ENCODE data around the gene MPDU1.
A peak's percentile ranks its signal among the peaks of the same experiment; 100 is the strongest.

MPDU1 gene

DNA sequence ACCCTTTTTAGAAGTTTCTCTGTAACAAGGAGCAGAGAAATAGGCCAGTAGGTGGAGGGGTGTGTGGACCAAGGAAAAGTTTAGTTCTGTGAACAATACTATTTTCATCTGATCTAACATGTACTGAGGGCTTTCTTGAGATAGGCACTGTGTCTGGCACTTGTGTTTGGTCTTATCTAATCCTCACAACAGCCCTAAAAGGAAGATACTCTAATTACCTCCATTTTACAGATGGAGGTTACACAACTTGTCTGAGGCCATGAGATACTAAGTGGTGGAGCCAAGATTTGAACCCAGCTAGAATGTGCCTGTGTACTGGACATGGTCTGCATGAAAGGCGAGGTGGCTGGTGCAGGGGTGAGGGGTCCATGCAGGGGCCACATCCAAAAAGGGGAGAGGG is 30.3 kb upstream of the MPDU1 start:
- Histone ChIP-seq H3K4me3 (ENCODE audit: low read depth in 1 of 2, low read length in 2 of 2) (no peak overlapping the region), H3K27ac (ENCODE audit: low read length) (no peak overlapping the region), H3K9me3 (ENCODE audit: control insufficient read depth in 1 of 2, low read length in 2 of 2) (no peaks in the 10 kb centered on the region), H3K27me3 (ENCODE audit: low read depth, low read length) (no peaks in the 10 kb centered on the region), H3K36me3 (ENCODE audit: control insufficient read depth in 1 of 2, insufficient read depth in 2 of 2, low read length in 2 of 2) (peaks cover 0 to 18% of the 10 kb centered on the region in 2 donors), H3K4me1 (ENCODE audit: control insufficient read depth in 1 of 2, insufficient read depth in 2 of 2, low read length in 2 of 2) (peaks cover 6 to 27% of the 10 kb centered on the region in 2 donors)

DNA sequence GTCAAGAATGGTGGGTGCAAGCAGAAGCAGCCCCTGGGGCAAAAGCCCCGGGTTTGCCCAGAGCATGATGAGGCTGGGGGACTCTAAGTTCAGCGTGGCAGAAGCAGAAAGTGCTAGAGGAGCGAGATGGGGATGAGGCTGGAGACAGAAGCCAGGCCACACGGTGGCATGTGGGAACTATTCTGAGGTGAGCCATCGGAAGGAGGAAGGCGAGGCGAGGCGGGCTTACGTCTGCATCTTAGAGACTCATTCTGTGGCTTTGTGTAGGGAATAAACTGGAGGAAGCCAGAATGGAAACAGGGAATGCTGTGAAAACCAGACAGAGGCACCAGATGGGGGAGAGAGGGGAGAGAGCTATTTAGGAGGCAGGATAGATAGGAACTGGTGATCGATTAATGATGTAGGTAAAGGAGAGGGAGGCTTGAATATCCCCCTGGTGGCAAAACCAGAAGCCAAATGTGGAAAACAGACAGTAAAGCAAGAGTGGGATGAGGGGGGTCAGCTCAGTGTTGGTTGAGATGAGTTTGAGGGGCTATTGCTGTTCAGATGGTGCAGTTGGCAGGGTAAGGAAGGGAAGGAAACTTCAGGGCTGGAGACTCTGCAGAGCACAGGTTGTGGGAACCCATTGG is 28.2 kb upstream of the MPDU1 start:
- Histone ChIP-seq H3K27ac (ENCODE audit: low read length) (no peak overlapping the region), H3K4me3 (ENCODE audit: low read depth in 1 of 2, low read length in 2 of 2) (no peak overlapping the region), H3K27me3 (ENCODE audit: low read depth, low read length) (no peaks in the 10 kb centered on the region), H3K36me3 (ENCODE audit: control insufficient read depth in 1 of 2, insufficient read depth in 2 of 2, low read length in 2 of 2) (peaks cover 3 to 18% of the 10 kb centered on the region in 2 donors), H3K9me3 (ENCODE audit: control insufficient read depth in 1 of 2, low read length in 2 of 2) (no peaks in the 10 kb centered on the region), H3K4me1 (ENCODE audit: control insufficient read depth in 1 of 2, insufficient read depth in 2 of 2, low read length in 2 of 2) (peaks cover 23 to 34% of the 10 kb centered on the region in 2 donors)

DNA sequence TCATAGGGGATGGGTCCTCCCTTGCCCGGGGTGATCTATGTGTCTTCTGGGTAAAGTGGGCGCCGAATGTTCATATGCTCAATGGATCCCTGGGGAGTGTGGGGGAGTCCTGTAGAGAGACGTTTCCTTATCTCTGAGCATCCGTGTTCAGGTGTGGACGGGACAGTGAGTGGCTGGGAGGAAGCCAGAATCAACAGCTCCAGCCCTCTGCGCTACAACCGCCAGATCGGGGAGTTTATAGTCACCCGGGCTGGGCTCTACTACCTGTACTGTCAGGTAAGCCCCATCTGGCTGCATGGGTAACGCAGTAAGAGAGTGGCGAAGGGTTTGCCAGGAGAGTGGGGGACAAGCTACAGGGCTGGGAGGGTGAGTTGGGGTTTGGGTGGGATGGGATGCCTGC is 27.0 kb upstream of the MPDU1 start:
- peaks cover 3 to 14% of the 10 kb centered on the region in 2 donors for H3K36me3 ChIP-seq (ENCODE audit: control insufficient read depth in 1 of 2, insufficient read depth in 2 of 2, low read length in 2 of 2)
- peaks cover 27 to 38% of the 10 kb centered on the region in 2 donors for H3K4me1 ChIP-seq (ENCODE audit: control insufficient read depth in 1 of 2, insufficient read depth in 2 of 2, low read length in 2 of 2)
- no peak overlapping the region for H3K4me3 ChIP-seq (ENCODE audit: low read depth in 1 of 2, low read length in 2 of 2)
- H3K27ac ChIP-seq (ENCODE audit: low read length), result no peak overlapping the region
- no peaks in the 10 kb centered on the region for H3K27me3 ChIP-seq (ENCODE audit: low read depth, low read length)
- no peaks in the 10 kb centered on the region for H3K9me3 ChIP-seq (ENCODE audit: control insufficient read depth in 1 of 2, low read length in 2 of 2)

DNA sequence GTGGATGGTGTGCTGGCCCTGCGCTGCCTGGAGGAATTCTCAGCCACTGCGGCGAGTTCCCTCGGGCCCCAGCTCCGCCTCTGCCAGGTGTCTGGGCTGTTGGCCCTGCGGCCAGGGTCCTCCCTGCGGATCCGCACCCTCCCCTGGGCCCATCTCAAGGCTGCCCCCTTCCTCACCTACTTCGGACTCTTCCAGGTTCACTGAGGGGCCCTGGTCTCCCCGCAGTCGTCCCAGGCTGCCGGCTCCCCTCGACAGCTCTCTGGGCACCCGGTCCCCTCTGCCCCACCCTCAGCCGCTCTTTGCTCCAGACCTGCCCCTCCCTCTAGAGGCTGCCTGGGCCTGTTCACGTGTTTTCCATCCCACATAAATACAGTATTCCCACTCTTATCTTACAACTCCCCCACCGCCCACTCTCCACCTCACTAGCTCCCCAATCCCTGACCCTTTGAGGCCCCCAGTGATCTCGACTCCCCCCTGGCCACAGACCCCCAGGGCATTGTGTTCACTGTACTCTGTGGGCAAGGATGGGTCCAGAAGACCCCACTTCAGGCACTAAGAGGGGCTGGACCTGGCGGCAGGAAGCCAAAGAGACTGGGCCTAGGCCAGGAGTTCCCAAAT is 26.4 kb upstream of the MPDU1 start:
- no peaks in the 10 kb centered on the region for H3K27me3 ChIP-seq (ENCODE audit: low read depth, low read length)
- H3K27ac ChIP-seq (ENCODE audit: low read length), result peak overlapping the region; percentile 97
- H3K4me1 ChIP-seq (ENCODE audit: control insufficient read depth in 1 of 2, insufficient read depth in 2 of 2, low read length in 2 of 2), result peaks cover 27 to 39% of the 10 kb centered on the region in 2 donors
- H3K4me3 ChIP-seq (ENCODE audit: low read depth in 1 of 2, low read length in 2 of 2), result no peak overlapping the region
- no peaks in the 10 kb centered on the region for H3K9me3 ChIP-seq (ENCODE audit: control insufficient read depth in 1 of 2, low read length in 2 of 2)
- peaks cover 3 to 14% of the 10 kb centered on the region in 2 donors for H3K36me3 ChIP-seq (ENCODE audit: control insufficient read depth in 1 of 2, insufficient read depth in 2 of 2, low read length in 2 of 2)

DNA sequence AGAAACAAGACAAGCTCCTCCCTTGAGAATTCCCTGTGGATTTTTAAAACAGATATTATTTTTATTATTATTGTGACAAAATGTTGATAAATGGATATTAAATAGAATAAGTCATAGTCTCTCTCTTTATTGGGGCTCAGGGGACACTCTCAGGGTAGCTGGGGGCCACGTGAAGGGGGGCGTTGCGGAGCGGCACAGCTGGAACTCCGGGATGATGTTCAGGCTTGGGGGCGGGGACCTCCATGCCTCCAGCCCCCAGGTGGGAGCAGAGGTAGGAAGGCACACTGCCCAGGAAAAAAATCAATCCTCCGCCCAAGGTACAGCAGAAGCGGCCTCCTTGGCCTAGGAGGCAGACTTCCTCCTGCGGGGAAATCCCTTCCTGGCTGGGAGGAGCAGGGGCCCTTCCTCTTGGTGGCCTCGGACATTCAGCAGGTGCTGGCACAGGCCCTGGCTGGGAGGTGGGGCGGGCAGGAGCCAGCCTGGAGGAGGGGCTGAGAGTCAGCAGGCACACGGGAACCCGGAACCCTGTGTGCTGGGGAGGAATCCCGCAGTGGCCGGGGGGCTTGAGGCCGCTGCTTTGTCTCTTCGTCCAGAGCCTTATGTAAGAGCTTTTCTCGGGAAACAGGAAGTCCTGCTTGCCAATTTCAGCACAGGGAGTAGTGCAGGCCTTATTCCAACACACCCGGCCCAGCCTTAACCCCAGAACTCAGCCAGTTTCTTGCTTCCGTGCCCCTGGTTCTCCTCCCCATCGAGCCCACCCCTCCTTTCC is 25.7 kb upstream of the MPDU1 start:
- peaks cover 33 to 46% of the 10 kb centered on the region in 2 donors for H3K4me1 ChIP-seq (ENCODE audit: control insufficient read depth in 1 of 2, insufficient read depth in 2 of 2, low read length in 2 of 2)
- H3K27me3 ChIP-seq (ENCODE audit: low read depth, low read length), result no peaks in the 10 kb centered on the region
- H3K27ac ChIP-seq (ENCODE audit: low read length), result peak overlapping the region; percentile 97
- peak overlapping the region; percentile 70 to 96 for H3K4me3 ChIP-seq (ENCODE audit: low read depth in 1 of 2, low read length in 2 of 2)
- H3K9me3 ChIP-seq (ENCODE audit: control insufficient read depth in 1 of 2, low read length in 2 of 2), result no peaks in the 10 kb centered on the region
- peaks cover 3 to 14% of the 10 kb centered on the region in 2 donors for H3K36me3 ChIP-seq (ENCODE audit: control insufficient read depth in 1 of 2, insufficient read depth in 2 of 2, low read length in 2 of 2)

DNA sequence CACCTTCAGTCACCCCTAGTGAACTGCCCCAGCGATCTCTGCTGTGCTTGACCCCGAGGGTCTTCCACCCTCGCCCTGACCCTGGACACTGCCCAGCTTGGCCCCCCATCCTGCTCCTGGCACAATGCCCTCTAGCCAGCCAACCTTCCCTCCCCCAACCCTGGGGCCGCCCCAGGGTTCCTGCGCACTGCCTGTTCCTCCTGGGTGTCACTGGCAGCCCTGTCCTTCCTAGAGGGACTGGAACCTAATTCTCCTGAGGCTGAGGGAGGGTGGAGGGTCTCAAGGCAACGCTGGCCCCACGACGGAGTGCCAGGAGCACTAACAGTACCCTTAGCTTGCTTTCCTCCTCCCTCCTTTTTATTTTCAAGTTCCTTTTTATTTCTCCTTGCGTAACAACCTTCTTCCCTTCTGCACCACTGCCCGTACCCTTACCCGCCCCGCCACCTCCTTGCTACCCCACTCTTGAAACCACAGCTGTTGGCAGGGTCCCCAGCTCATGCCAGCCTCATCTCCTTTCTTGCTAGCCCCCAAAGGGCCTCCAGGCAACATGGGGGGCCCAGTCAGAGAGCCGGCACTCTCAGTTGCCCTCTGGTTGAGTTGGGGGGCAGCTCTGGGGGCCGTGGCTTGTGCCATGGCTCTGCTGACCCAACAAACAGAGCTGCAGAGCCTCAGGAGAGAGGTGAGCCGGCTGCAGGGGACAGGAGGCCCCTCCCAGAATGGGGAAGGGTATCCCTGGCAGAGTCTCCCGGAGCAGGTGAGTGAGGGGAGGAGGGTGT is 24.9 kb upstream of the MPDU1 start, which contains the start of gene TNFSF13:
Gene TNFSF13, plus strand, starts transcription at position 207 of the 776 bp plus-strand sequence. Its CDS starts 290 bp downstream, at position 497.
- Histone ChIP-seq H3K27ac (ENCODE audit: low read length) (peak within 1 kb of the TSS; percentile 97), H3K4me1 (ENCODE audit: control insufficient read depth in 1 of 2, insufficient read depth in 2 of 2, low read length in 2 of 2) (peaks cover 34 to 54% of the 10 kb centered on the region in 2 donors), H3K27me3 (ENCODE audit: low read depth, low read length) (no peaks in the 10 kb centered on the region), H3K9me3 (ENCODE audit: control insufficient read depth in 1 of 2, low read length in 2 of 2) (no peaks in the 10 kb centered on the region), H3K36me3 (ENCODE audit: control insufficient read depth in 1 of 2, insufficient read depth in 2 of 2, low read length in 2 of 2) (peaks cover 4 to 13% of the 10 kb centered on the region in 2 donors), H3K4me3 (ENCODE audit: low read depth in 1 of 2, low read length in 2 of 2) (peak within 1 kb of the TSS; percentile 70 to 96)

DNA sequence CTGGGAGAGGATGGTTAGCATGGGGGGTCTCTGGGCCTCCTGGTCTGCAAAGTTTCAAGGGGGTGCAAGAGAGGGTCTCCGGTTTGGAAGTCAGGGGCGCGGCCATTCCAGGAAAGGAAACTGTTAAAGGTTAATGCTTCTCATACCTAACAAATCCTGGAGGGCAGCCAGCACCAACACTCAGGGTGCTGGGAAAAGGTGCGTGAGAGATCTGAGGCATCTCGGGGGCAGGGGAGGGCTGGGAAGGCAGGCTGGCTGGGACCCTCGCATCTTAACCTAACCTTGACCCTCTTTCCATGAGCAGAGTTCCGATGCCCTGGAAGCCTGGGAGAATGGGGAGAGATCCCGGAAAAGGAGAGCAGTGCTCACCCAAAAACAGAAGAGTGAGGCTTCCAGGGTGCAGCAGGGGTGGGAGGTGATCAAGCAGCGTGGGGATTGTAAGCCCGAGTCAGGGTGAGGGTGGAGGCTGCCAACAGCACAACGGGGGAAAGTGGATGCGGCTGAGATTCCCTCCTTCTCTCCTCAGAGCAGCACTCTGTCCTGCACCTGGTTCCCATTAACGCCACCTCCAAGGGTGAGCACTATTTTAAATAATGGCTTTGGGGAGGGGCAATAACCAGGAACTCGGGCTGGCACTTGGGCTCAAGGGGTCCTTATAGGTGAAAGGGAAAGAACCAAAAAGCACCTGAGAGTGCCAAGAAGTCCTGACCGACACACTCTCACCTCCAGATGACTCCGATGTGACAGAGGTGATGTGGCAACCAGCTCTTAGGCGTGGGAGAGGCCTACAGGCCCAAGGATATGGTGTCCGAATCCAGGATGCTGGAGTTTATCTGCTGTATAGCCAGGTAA is 24.1 kb upstream of the MPDU1 start:
- peaks cover 12 to 18% of the 10 kb centered on the region in 2 donors for H3K36me3 ChIP-seq (ENCODE audit: control insufficient read depth in 1 of 2, insufficient read depth in 2 of 2, low read length in 2 of 2)
- no peaks in the 10 kb centered on the region for H3K9me3 ChIP-seq (ENCODE audit: control insufficient read depth in 1 of 2, low read length in 2 of 2)
- H3K27me3 ChIP-seq (ENCODE audit: low read depth, low read length), result no peaks in the 10 kb centered on the region
- H3K4me3 ChIP-seq (ENCODE audit: low read depth in 1 of 2, low read length in 2 of 2), result peak overlapping the region; percentile 70 to 96
- peak overlapping the region; percentile 97 for H3K27ac ChIP-seq (ENCODE audit: low read length)
- H3K4me1 ChIP-seq (ENCODE audit: control insufficient read depth in 1 of 2, insufficient read depth in 2 of 2, low read length in 2 of 2), result peaks cover 41 to 62% of the 10 kb centered on the region in 2 donors

DNA sequence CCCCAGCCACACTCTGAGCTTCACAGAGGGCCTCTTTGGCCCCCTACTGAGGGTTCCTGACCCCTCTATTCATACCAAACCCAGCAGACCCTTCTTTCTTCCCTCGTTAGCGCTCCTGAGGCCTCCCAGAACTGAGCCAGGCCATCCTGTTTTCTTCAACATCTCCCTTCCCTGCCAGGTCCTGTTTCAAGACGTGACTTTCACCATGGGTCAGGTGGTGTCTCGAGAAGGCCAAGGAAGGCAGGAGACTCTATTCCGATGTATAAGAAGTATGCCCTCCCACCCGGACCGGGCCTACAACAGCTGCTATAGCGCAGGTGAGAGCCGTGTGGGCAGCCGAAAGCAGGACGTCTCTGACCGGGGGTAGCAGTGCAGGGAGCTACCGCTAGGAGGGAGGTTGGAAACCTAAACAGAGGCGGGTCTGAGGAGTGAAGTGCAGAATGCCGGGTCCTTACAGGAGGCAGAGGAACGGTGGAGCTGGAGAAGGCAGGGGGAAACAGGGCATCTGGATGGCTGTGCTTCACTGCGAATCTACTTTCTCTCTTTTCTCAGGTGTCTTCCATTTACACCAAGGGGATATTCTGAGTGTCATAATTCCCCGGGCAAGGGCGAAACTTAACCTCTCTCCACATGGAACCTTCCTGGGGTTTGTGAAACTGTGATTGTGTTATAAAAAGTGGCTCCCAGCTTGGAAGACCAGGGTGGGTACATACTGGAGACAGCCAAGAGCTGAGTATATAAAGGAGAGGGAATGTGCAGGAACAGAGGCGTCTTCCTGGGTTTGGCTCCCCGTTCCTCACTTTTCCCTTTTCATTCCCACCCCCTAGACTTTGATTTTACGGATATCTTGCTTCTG is 23.3 kb upstream of the MPDU1 start:
- H3K4me3 ChIP-seq (ENCODE audit: low read depth in 1 of 2, low read length in 2 of 2), result peak overlapping the region; percentile 70 to 96
- H3K4me1 ChIP-seq (ENCODE audit: control insufficient read depth in 1 of 2, insufficient read depth in 2 of 2, low read length in 2 of 2), result peaks cover 41 to 66% of the 10 kb centered on the region in 2 donors
- H3K27me3 ChIP-seq (ENCODE audit: low read depth, low read length), result no peaks in the 10 kb centered on the region
- peak overlapping the region; percentile 97 for H3K27ac ChIP-seq (ENCODE audit: low read length)
- peaks cover 19 to 27% of the 10 kb centered on the region in 2 donors for H3K36me3 ChIP-seq (ENCODE audit: control insufficient read depth in 1 of 2, insufficient read depth in 2 of 2, low read length in 2 of 2)
- H3K9me3 ChIP-seq (ENCODE audit: control insufficient read depth in 1 of 2, low read length in 2 of 2), result no peaks in the 10 kb centered on the region

DNA sequence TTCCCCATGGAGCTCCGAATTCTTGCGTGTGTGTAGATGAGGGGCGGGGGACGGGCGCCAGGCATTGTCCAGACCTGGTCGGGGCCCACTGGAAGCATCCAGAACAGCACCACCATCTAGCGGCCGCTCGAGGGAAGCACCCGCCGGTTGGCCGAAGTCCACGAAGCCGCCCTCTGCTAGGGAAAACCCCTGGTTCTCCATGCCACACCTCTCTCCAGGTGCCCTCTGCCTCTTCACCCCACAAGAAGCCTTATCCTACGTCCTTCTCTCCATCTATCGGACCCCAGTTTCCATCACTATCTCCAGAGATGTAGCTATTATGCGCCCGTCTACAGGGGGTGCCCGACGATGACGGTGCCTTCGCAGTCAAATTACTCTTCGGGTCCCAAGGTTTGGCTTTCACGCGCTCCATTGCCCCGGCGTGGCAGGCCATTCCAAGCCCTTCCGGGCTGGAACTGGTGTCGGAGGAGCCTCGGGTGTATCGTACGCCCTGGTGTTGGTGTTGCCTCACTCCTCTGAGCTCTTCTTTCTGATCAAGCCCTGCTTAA is 22.6 kb upstream of the MPDU1 start:
- Histone ChIP-seq H3K36me3 (ENCODE audit: control insufficient read depth in 1 of 2, insufficient read depth in 2 of 2, low read length in 2 of 2) (peaks cover 26 to 31% of the 10 kb centered on the region in 2 donors), H3K27me3 (ENCODE audit: low read depth, low read length) (no peaks in the 10 kb centered on the region), H3K4me3 (ENCODE audit: low read depth in 1 of 2, low read length in 2 of 2) (peak overlapping the region; percentile 70 to 96), H3K4me1 (ENCODE audit: control insufficient read depth in 1 of 2, insufficient read depth in 2 of 2, low read length in 2 of 2) (peaks cover 41 to 66% of the 10 kb centered on the region in 2 donors), H3K9me3 (ENCODE audit: control insufficient read depth in 1 of 2, low read length in 2 of 2) (no peaks in the 10 kb centered on the region), H3K27ac (ENCODE audit: low read length) (peak overlapping the region; percentile 97)
